ENCODE measurements around the gene NAGPA. TPM values are rescaled to one million over a fixed set of nuclear protein-coding genes. Genes with fewer than 3 reads are reported as not detected.

NAGPA gene
- total and polyA plus RNA-seq, 2 of the 13 experiments (the other 11 are each of a cell fraction or from before 2014, with no cell fraction given) = 27.1 to 60.3 TPM

GRCh38 chr16:5073279-5073629 lies 39.5 kb upstream of the NAGPA start:
- ATAC-seq (no peak), DNase-seq (ENCODE audit: low spot score) (no peak), FAIRE-seq (no peak)
- H3K27ac ChIP-seq (ENCODE audit: extremely low read length, insufficient read depth, low read length) = no peak overlapping the region
- no peak overlapping the region for H3K9ac ChIP-seq (ENCODE audit: insufficient read depth, low read depth, low read length)
- no peaks in the 10 kb centered on the region for H3K9me3 ChIP-seq (ENCODE audit: low read length)
- peak overlapping the region in 1 of 3 experiments; percentile 89; a peak in 1 of 6 replicates for H3K4me3 ChIP-seq (replicated peaks in 1 of 3; ENCODE audit: insufficient read depth in 1 of 3, low read depth in 2 of 3, low read length in 3 of 3)
- intact Hi-C loops (cut with micrococcal nuclease; ENCODE audit: unreplicated experiment) = loop anchor here (5.0 kb wide), 2 partner anchors 36 to 116 kb away; partner anchors contain the start of gene SEC14L5
- in situ Hi-C loops (cut with HindIII; ENCODE audit: extremely low pct_ligation_motif_present, low pct_unique_long_range_greater_than_20kb) = no loop called here
- ChIA-PET CTCF (ENCODE audit: low intra/inter-chr PET ratio, low total read pairs) (no interaction called here), POLR2A (interaction anchor here (1.4 to 2.2 kb wide), 5 partner anchors 15 to 115 kb away, joined by 3 to 15 read pairs (median 10); partner anchors contain the start of gene SEC14L5)
- H3K36me3 ChIP-seq (replicated peaks in 1 of 2; ENCODE audit: control insufficient read depth in 1 of 2, insufficient read depth in 2 of 2, low read length in 2 of 2) = peaks cover 24 to 44% of the 10 kb centered on the region in 2 experiments
- H2AFZ ChIP-seq (ENCODE audit: low read length) = no peak overlapping the region
- peak overlapping the region; percentile 95 for H3K4me2 ChIP-seq (ENCODE audit: low read depth, low read length)
- no TSS peak for BruUV-seq (replicated peaks)
- WGBS (ENCODE audit: low lambda C conversion rate) = 93% methylated on average over 2 of the region's 2 CpGs
- H3K79me2 ChIP-seq (ENCODE audit: insufficient read depth, low read length) = peaks cover 26% of the 10 kb centered on the region
- H3K4me1 ChIP-seq (ENCODE audit: insufficient read depth, low read length) = peaks cover 23% of the 10 kb centered on the region
- H3K27me3 ChIP-seq (ENCODE audit: control insufficient read depth in 1 of 2, insufficient read depth in 2 of 2, low read length in 2 of 2) = no peaks in the 10 kb centered on the region; a peak in 1 of 5 replicates
- H4K20me1 ChIP-seq (ENCODE audit: insufficient read depth, low read length) = no peaks in the 10 kb centered on the region
- no peak for TF ChIP-seq SMAD1 (CRISPR knock-in tag; IDR thresholded peaks at IDR 0.05; ENCODE audit: borderline replicate concordance, low read depth)
- no peak for TF ChIP-seq ZKSCAN5 (CRISPR knock-in tag; IDR thresholded peaks at IDR 0.05)
- peak; percentile 4; the same call in 1 of the 2 replicates for TF ChIP-seq POLR2G (IDR thresholded peaks at IDR 0.05; ENCODE audit: low read depth, low read length)
- TF ChIP-seq POLR2AphosphoS5 (IDR thresholded peaks at IDR 0.05; ENCODE audit: low read depth, low read length) = 0 out of 2 replicates have a peak, but pooled peaks have one; percentile 4
- TF ChIP-seq MLLT10 (CRISPR knock-in tag; IDR thresholded peaks at IDR 0.05) = no peak

DNA sequence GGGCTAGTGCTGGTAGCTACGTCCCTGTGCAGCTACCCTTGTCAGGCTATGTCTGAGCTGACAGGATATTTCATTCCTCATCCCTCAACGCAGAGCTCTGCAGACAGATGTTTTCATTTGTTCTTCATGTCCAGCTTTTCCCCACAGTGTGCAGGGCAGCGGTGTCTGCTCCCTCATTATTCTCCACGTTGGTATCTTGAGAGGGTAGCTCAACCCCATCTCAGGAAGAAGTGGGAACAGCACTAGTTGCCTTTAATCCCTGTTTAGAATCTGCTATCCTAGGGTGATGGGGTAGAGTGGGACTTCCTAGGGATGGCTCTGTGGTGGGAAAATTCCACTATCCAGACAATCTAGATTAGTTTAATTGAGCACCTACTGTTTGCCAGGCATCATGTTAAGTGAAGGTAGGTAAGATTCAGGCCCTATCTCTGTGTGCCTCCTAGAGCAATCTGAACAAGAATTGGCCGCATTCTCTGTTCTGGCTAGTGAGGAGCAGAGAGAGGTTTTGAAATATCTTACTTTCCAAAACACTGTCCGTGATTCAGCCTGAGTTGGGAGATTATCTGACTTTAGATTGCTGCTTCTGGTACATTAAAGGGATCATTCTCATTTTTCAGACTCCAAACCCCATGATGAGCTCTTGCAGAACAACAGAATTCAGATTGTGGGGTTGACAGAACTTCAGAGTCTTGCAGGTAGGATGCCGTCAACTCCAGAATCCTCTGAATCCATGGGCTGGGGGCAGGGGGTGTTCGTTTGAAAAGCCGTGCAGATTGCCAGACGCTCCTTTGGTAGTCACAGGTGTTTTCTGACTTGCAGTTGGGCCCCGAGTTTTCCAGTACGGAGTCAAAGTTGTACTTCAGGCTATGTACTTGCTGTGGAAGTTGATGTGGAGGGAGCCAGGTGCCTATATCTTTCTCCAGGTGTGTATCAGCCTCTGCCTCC lies 38.9 kb upstream of the NAGPA start:
- Histone ChIP-seq H3K4me3 (replicated peaks in 1 of 3; ENCODE audit: insufficient read depth in 1 of 3, low read depth in 2 of 3, low read length in 3 of 3) (peak overlapping the region; percentile 79 to 89 (median 82)), H3K4me1 (ENCODE audit: insufficient read depth, low read length) (peaks cover 23% of the 10 kb centered on the region), H3K4me2 (ENCODE audit: low read depth, low read length) (peak overlapping the region; percentile 95), H3K9ac (ENCODE audit: insufficient read depth, low read depth, low read length) (peak overlapping the region; percentile 85), H3K27me3 (ENCODE audit: control insufficient read depth in 1 of 2, insufficient read depth in 2 of 2, low read length in 2 of 2) (no peaks in the 10 kb centered on the region; a peak in 1 of 5 replicates), H3K9me3 (ENCODE audit: low read length) (no peaks in the 10 kb centered on the region), H3K79me2 (ENCODE audit: insufficient read depth, low read length) (peaks cover 26% of the 10 kb centered on the region), H3K36me3 (replicated peaks in 1 of 2; ENCODE audit: control insufficient read depth in 1 of 2, insufficient read depth in 2 of 2, low read length in 2 of 2) (peaks cover 22 to 37% of the 10 kb centered on the region in 2 experiments), H3K27ac (ENCODE audit: extremely low read length, insufficient read depth, low read length) (peak overlapping the region; percentile 70), H2AFZ (ENCODE audit: low read length) (peak overlapping the region; percentile 4), H4K20me1 (ENCODE audit: insufficient read depth, low read length) (no peaks in the 10 kb centered on the region)
- BruUV-seq (replicated peaks) = no TSS peak
- in situ Hi-C loops (cut with HindIII; ENCODE audit: extremely low pct_ligation_motif_present, low pct_unique_long_range_greater_than_20kb) (no loop called here), intact Hi-C loops (cut with micrococcal nuclease; ENCODE audit: unreplicated experiment) (loop anchor here (5.0 kb wide), 2 partner anchors 35 to 115 kb away; partner anchors contain the start of gene SEC14L5)
- POLR2A ChIA-PET = interaction anchor here (0.7 to 2.2 kb wide), 14 partner anchors 9 to 166 kb away, joined by 3 to 15 read pairs (median 4); partner anchors contain the start of genes NAGPA and SEC14L5
- CTCF ChIA-PET (ENCODE audit: low intra/inter-chr PET ratio, low total read pairs) = no interaction called here
- WGBS (ENCODE audit: low lambda C conversion rate) = 59% methylated on average over 12 of the region's 12 CpGs
- ATAC-seq = peak; percentile 21
- no peak for DNase-seq (ENCODE audit: low spot score)
- FAIRE-seq = no peak
- TF ChIP-seq, protein P1, sequence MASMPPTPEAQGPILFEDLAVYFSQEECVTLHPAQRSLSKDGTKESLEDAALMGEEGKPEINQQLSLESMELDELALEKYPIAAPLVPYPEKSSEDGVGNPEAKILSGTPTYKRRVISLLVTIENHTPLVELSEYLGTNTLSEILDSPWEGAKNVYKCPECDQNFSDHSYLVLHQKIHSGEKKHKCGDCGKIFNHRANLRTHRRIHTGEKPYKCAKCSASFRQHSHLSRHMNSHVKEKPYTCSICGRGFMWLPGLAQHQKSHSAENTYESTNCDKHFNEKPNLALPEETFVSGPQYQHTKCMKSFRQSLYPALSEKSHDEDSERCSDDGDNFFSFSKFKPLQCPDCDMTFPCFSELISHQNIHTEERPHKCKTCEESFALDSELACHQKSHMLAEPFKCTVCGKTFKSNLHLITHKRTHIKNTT (CRISPR knock-in tag; IDR thresholded peaks at IDR 0.05) = 0 out of 2 replicates have a peak, but pooled peaks have one; percentile 75
- TF ChIP-seq ZNF501 (CRISPR knock-in tag; IDR thresholded peaks at IDR 0.05) (no peak), POLR2G (IDR thresholded peaks at IDR 0.05; ENCODE audit: low read depth, low read length) (no peak), ZNF34 (CRISPR knock-in tag; IDR thresholded peaks at IDR 0.05; ENCODE audit: borderline replicate concordance) (0 out of 2 replicates have a peak, but pooled peaks have one; percentile 40), U2AF1 (optimal IDR thresholded peaks at IDR 0.05; ENCODE audit: low read depth, low read length) (no peak), ZFP62 (CRISPR knock-in tag; IDR thresholded peaks at IDR 0.05) (0 out of 2 replicates have a peak, but pooled peaks have one; percentile 1), JUN (CRISPR knock-in tag; IDR thresholded peaks at IDR 0.05) (no peak), POLR2AphosphoS2 (IDR thresholded peaks at IDR 0.05; ENCODE audit: low read depth, low read length) (no peak), YY1 (IDR thresholded peaks at IDR 0.05; ENCODE audit: insufficient read depth, insufficient replicate concordance, low read depth, low read length) (no peak)
- TF ChIP-seq, protein P2, sequence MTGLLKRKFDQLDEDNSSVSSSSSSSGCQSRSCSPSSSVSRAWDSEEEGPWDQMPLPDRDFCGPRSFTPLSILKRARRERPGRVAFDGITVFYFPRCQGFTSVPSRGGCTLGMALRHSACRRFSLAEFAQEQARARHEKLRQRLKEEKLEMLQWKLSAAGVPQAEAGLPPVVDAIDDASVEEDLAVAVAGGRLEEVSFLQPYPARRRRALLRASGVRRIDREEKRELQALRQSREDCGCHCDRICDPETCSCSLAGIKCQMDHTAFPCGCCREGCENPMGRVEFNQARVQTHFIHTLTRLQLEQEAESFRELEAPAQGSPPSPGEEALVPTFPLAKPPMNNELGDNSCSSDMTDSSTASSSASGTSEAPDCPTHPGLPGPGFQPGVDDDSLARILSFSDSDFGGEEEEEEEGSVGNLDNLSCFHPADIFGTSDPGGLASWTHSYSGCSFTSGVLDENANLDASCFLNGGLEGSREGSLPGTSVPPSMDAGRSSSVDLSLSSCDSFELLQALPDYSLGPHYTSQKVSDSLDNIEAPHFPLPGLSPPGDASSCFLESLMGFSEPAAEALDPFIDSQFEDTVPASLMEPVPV (CRISPR knock-in tag; IDR thresholded peaks at IDR 0.05) = no peak

Data from HepG2 (cell line).